T-cell (primary cell): ENCODE data around the gene DNAJC18. TPM values are rescaled to one million over a fixed set of nuclear protein-coding genes. Genes with fewer than 3 reads are reported as not detected.

Experiments
- ATAC-seq, 4 experiments: fragments of 200-7000 bp in 3 of 4; fragments of 150-1000 bp in 1 of 4; cut with Tn5 transposase; replicated peaks in 1 of 4; 1 replicate in 3 of 4; 2 replicates in 1 of 4; pipeline ENCODE4 v1.10.0; 2021; ENCODE audit warnings: moderate library complexity in 3 of 4, mild to moderate bottlenecking in 2 of 4, moderate number of reproducible peaks in 1 of 4
- CTCF ChIA-PET, 2 donors: fragments of 300-600 bp; sonication (Branson Sonifier 250); formaldehyde crosslinking; loops; one replicate each; lab custom pipeline; 2022; ENCODE audit warnings: antibody characterized with exemption in 2 of 2; lab: Charles Lee
- POLR2A ChIA-PET, 2 donors: fragments of 300-600 bp; sonication (Branson Sonifier 250); formaldehyde crosslinking; loops; one replicate each; lab custom pipeline; 2022; ENCODE audit warnings: antibody characterized with exemption in 2 of 2; lab: Charles Lee
- DNase-seq, 35 experiments: peaks; one replicate each; pipeline versions ENCODE4 v3.0.0 to v3.0.0-alpha.2; 2013 to 2023
- H3K27ac ChIP-seq: one replicate; pipeline ENCODE4 v1.5.1; 2013; ENCODE audit warnings: low read length
- H3K27me3 ChIP-seq, 2 experiments: replicated peaks in 1 of 2; 1 replicate in 1 of 2; 2 replicates in 1 of 2; pipeline versions ENCODE4 v1.6.1 to v1.7.0; 2013; ENCODE audit warnings: low read length in 1 of 2, mixed read lengths in 1 of 2; ENCODE audit not compliant: control insufficient read depth in 2 of 2, insufficient read depth in 2 of 2; ENCODE audit errors: extremely low read depth in 1 of 2
- H3K36me3 ChIP-seq, 2 donors: 1 replicate in 1 of 2; 2 replicates in 1 of 2; pipeline versions ENCODE4 v1.6.1 to v1.7.0; 2013; ENCODE audit warnings: low read length in 1 of 2; ENCODE audit not compliant: control insufficient read depth in 2 of 2, insufficient read depth in 1 of 2; ENCODE audit errors: extremely low read depth in 1 of 2
- H3K4me1 ChIP-seq, 2 experiments: 1 replicate in 1 of 2; 2 replicates in 1 of 2; pipeline versions ENCODE4 v1.6.1 to v1.7.0; 2013; ENCODE audit warnings: low read length in 2 of 2, mixed read lengths in 1 of 2; ENCODE audit not compliant: insufficient read depth in 2 of 2, control insufficient read depth in 1 of 2; ENCODE audit errors: extremely low read depth in 1 of 2
- H3K4me3 ChIP-seq, 2 donors: 1 replicate in 1 of 2; 2 replicates in 1 of 2; pipeline versions ENCODE4 v1.5.1 to v1.7.0; 2013; ENCODE audit warnings: mild to moderate bottlenecking in 2 of 2, low read length in 1 of 2, moderate library complexity in 1 of 2; ENCODE audit not compliant: control insufficient read depth in 1 of 2; ENCODE audit errors: extremely low read depth in 1 of 2
- H3K9me3 ChIP-seq: 2 replicates; pipeline ENCODE4 v1.7.0; 2013
- H3K27ac Mint-ChIP-seq, 2 donors: one replicate each; pipeline ENCODE4 v1.8.0; 2020 to 2021; ENCODE audit warnings: mild to moderate bottlenecking in 2 of 2, mixed read lengths in 2 of 2
- H3K27me3 Mint-ChIP-seq, 2 donors: one replicate each; pipeline ENCODE4 v1.8.0; 2021 to 2022; ENCODE audit warnings: mixed read lengths in 2 of 2
- H3K36me3 Mint-ChIP-seq: one replicate; pipeline ENCODE4 v1.8.0; 2021; ENCODE audit warnings: mixed read lengths
- H3K4me1 Mint-ChIP-seq, 3 donors: one replicate each; pipeline ENCODE4 v1.8.0; 2020 to 2022; ENCODE audit warnings: mixed read lengths in 3 of 3, mild to moderate bottlenecking in 1 of 3
- H3K4me3 Mint-ChIP-seq, 3 donors: one replicate each; pipeline ENCODE4 v1.8.0; 2020 to 2022; ENCODE audit warnings: mild to moderate bottlenecking in 3 of 3, mixed read lengths in 3 of 3, moderate library complexity in 3 of 3
- H3K9me3 Mint-ChIP-seq, 3 donors: one replicate each; pipeline ENCODE4 v1.8.0; 2020 to 2022; ENCODE audit warnings: mixed read lengths in 3 of 3
- WGBS: methylation state at CpG from one replicate; pipeline ENCODE4 v1.1.5; 2013; ENCODE audit warnings: missing lambda C conversion rate; ENCODE audit not compliant: insufficient coverage; 5-methylcytosine and 5-hydroxymethylcytosine counted together
- total RNA-seq, 35 experiments: library from RNA in 6 of 35; stranded (reverse) in 6 of 35; fragments of 120-200 nt in 1 of 35; gene quantifications; one replicate each; pipeline versions ENCODE4 v1.2.1 to v1.2.4 and lab custom pipeline; 2013 to 2026

Gene DNAJC18
- total RNA-seq, 5 donors from 2014 or later (not counting 1 experiment from before 2014, with no cell fraction given), result 4.7 to 7.2 (median 6.4) TPM

- Histone ChIP-seq H3K27ac (peak overlapping the region; percentile 7), H3K27me3 (no peaks in the 10 kb centered on the region), H3K4me3 (no peak overlapping the region), H3K9me3 (no peaks in the 10 kb centered on the region), H3K36me3 (no peaks in the 10 kb centered on the region), H3K4me1 (peaks cover 34 to 53% of the 10 kb centered on the region in 2 experiments)
- Mint-ChIP-seq H3K27me3 (no peaks in the 10 kb centered on the region), H3K27ac (peak overlapping the region; percentile 81 to 84), H3K9me3 (no peaks in the 10 kb centered on the region), H3K36me3 (no peaks in the 10 kb centered on the region), H3K4me1 (peaks cover 51 to 53% (median 52%) of the 10 kb centered on the region in 3 donors), H3K4me3 (peak overlapping the region in 1 of 3 donors; percentile 84)
- DNase-seq (no peak), ATAC-seq (no peak)
- WGBS, result 88% methylated on average over 3 of the region's 8 CpGs
- CTCF ChIA-PET, result interaction anchor here in 1 of 2 donors (0.7 kb wide), 1 partner anchor 890 kb away, joined by 3 read pairs; no protein-coding TSS in a partner anchor
- POLR2A ChIA-PET, result no interaction called here
Observed at GRCh38 chr5:139468421-139468931, 29.2 kb upstream of the DNAJC18 start.

- ChIA-PET POLR2A (interaction anchor here in 1 of 2 donors (0.5 kb wide), 1 partner anchor 12 kb away, joined by 4 read pairs; no protein-coding TSS in a partner anchor), CTCF (no interaction called here)
- ATAC-seq, result no peak
- no peak within 1 kb of the TSS for H3K4me3 Mint-ChIP-seq
- no peaks in the 10 kb centered on the region for H3K27me3 ChIP-seq
- H3K4me1 ChIP-seq, result peaks cover 24 to 41% of the 10 kb centered on the region in 2 experiments
- H3K4me1 Mint-ChIP-seq, result peaks cover 23 to 36% (median 32%) of the 10 kb centered on the region in 3 donors
- WGBS, result 99% methylated on average over 7 of the region's 10 CpGs
- H3K9me3 ChIP-seq, result no peaks in the 10 kb centered on the region
- H3K9me3 Mint-ChIP-seq, result no peaks in the 10 kb centered on the region
- H3K36me3 Mint-ChIP-seq, result no peaks in the 10 kb centered on the region
- H3K27ac ChIP-seq, result no peak within 1 kb of the TSS
- H3K36me3 ChIP-seq, result no peaks in the 10 kb centered on the region
- DNase-seq, result no peak
- H3K4me3 ChIP-seq, result no peak within 1 kb of the TSS
- peak within 1 kb of the TSS in 1 of 2 donors; percentile 15 for H3K27ac Mint-ChIP-seq
- no peaks in the 10 kb centered on the region for H3K27me3 Mint-ChIP-seq
Observed at GRCh38 chr5:139462586-139463276, 23.4 kb upstream of the DNAJC18 start, which contains the start of gene ECSCR. Gene ECSCR, minus strand, starts transcription at chr5:139462743. Its CDS starts 73 bp downstream, at chr5:139462670.

GRCh38 chr5:139461698-139462097 is 22.4 kb upstream of the DNAJC18 start:
- no peak overlapping the region for H3K4me3 Mint-ChIP-seq
- H3K36me3 Mint-ChIP-seq, result no peaks in the 10 kb centered on the region
- peaks cover 34 to 45% (median 42%) of the 10 kb centered on the region in 3 donors for H3K4me1 Mint-ChIP-seq
- H3K27ac Mint-ChIP-seq, result peak overlapping the region in 1 of 2 donors; percentile 15
- no peaks in the 10 kb centered on the region for H3K9me3 Mint-ChIP-seq
- no peak for ATAC-seq
- no peaks in the 10 kb centered on the region for H3K9me3 ChIP-seq
- no peak overlapping the region for H3K4me3 ChIP-seq
- DNase-seq, result no peak
- no peaks in the 10 kb centered on the region for H3K27me3 Mint-ChIP-seq
- ChIA-PET CTCF (no interaction called here), POLR2A (no interaction called here)
- 82% methylated on average over 2 of the region's 5 CpGs for WGBS
- no peak overlapping the region for H3K27ac ChIP-seq
- peaks cover 29 to 51% of the 10 kb centered on the region in 2 experiments for H3K4me1 ChIP-seq
- no peaks in the 10 kb centered on the region for H3K27me3 ChIP-seq
- no peaks in the 10 kb centered on the region for H3K36me3 ChIP-seq

GRCh38 chr5:139461176-139461575 is 21.9 kb upstream of the DNAJC18 start:
- 80% methylated on average over 4 of the region's 7 CpGs for WGBS
- H3K4me1 Mint-ChIP-seq, result peaks cover 39 to 51% (median 48%) of the 10 kb centered on the region in 3 donors
- H3K4me3 Mint-ChIP-seq, result no peak overlapping the region
- H3K27ac Mint-ChIP-seq, result peak overlapping the region; percentile 58 to 59
- DNase-seq, result no peak
- Histone ChIP-seq H3K4me1 (peaks cover 29 to 56% of the 10 kb centered on the region in 2 experiments), H3K36me3 (no peaks in the 10 kb centered on the region), H3K27ac (no peak overlapping the region), H3K4me3 (no peak overlapping the region), H3K9me3 (no peaks in the 10 kb centered on the region), H3K27me3 (no peaks in the 10 kb centered on the region)
- no peaks in the 10 kb centered on the region for H3K36me3 Mint-ChIP-seq
- no peak for ATAC-seq
- H3K9me3 Mint-ChIP-seq, result no peaks in the 10 kb centered on the region
- POLR2A ChIA-PET, result no interaction called here
- H3K27me3 Mint-ChIP-seq, result no peaks in the 10 kb centered on the region
- CTCF ChIA-PET, result no interaction called here

GRCh38 chr5:139460455-139460854 is 21.1 kb upstream of the DNAJC18 start:
- POLR2A ChIA-PET, result interaction anchor here in 1 of 2 donors (0.7 kb wide), 1 partner anchor 885 kb away, joined by 3 read pairs; no protein-coding TSS in a partner anchor
- no peaks in the 10 kb centered on the region for H3K9me3 Mint-ChIP-seq

GRCh38 chr5:139459451-139459934 is 20.2 kb upstream of the DNAJC18 start:
- ChIA-PET POLR2A (no interaction called here), CTCF (no interaction called here)
- Mint-ChIP-seq H3K27me3 (no peaks in the 10 kb centered on the region), H3K27ac (peak overlapping the region; percentile 93 to 96), H3K4me3 (peak overlapping the region in 2 of 3 donors; percentile 34 to 39), H3K4me1 (peaks cover 53 to 62% (median 55%) of the 10 kb centered on the region in 3 donors), H3K36me3 (no peaks in the 10 kb centered on the region), H3K9me3 (no peaks in the 10 kb centered on the region)
- Histone ChIP-seq H3K4me1 (peaks cover 29 to 61% of the 10 kb centered on the region in 2 experiments), H3K36me3 (no peaks in the 10 kb centered on the region), H3K9me3 (no peaks in the 10 kb centered on the region), H3K27ac (peak overlapping the region; percentile 75), H3K4me3 (no peak overlapping the region), H3K27me3 (no peaks in the 10 kb centered on the region)
- peak in 1 of 4 experiments; percentile 1 for ATAC-seq
- no peak for DNase-seq
- WGBS, result 30% methylated on average over 7 of the region's 8 CpGs

More at GRCh38 chr5:139460455-139460854, 21.1 kb upstream of the DNAJC18 start:
- DNase-seq (no peak), ATAC-seq (no peak)
- no peaks in the 10 kb centered on the region for H3K9me3 ChIP-seq
- no peaks in the 10 kb centered on the region for H3K27me3 ChIP-seq
- no peak overlapping the region for H3K4me3 Mint-ChIP-seq
- no peak overlapping the region for H3K27ac ChIP-seq
- H3K4me1 Mint-ChIP-seq, result peaks cover 43 to 53% (median 49%) of the 10 kb centered on the region in 3 donors
- peaks cover 29 to 58% of the 10 kb centered on the region in 2 experiments for H3K4me1 ChIP-seq
- no CpG with 5 or more reads among the region's 1 CpG for WGBS
- H3K27ac Mint-ChIP-seq, result peak overlapping the region; percentile 58 to 59
- no peaks in the 10 kb centered on the region for H3K36me3 ChIP-seq
- no peak overlapping the region for H3K4me3 ChIP-seq
- no peaks in the 10 kb centered on the region for H3K27me3 Mint-ChIP-seq
- CTCF ChIA-PET, result interaction anchor here in 1 of 2 donors (0.7 kb wide), 1 partner anchor 21 kb away, joined by 6 read pairs; no protein-coding TSS in a partner anchor
- H3K36me3 Mint-ChIP-seq, result no peaks in the 10 kb centered on the region
